ENCODE results near the gene RAX2.

RAX2 gene

DNA sequence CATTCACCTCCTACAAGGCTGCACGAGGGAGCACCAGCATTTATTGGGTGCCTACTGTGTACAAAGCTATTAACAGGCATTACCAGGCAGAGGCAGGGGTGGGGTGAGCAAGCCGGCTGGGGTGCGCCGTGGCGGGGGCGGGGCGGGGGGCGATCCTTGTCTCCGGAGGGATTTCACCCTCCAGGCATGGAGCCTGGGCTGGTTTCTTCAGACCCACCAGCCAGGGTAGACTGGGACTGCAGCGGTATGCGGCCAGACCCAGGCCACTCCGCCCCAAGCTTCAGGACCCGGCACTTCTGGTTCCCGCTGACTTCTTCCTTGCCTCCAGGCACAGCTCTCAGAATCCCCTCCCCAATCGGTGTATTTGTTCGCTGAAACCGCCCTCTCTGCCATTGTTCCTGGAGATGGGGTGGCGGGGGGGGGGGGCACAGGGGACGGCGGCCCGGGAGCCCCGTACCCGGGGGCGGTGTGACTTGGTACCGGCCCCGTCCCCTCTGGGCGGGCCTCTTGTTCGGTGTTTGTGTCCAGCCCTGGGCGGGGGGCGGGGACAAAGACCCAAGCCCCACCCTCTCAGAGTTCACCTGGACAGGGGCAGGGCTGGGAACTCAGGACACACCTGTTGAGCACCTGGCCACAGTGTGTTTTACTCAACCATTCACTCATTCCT lies 49.5 kb downstream of the RAX2 start:
- DNase-seq = peak; percentile 18 to 80 (median 69)

- peak in 1 of 3 experiments; percentile 44 for DNase-seq
Observed at GRCh38 chr19:3721887-3722442, 50.1 kb downstream of the RAX2 start.

DNA sequence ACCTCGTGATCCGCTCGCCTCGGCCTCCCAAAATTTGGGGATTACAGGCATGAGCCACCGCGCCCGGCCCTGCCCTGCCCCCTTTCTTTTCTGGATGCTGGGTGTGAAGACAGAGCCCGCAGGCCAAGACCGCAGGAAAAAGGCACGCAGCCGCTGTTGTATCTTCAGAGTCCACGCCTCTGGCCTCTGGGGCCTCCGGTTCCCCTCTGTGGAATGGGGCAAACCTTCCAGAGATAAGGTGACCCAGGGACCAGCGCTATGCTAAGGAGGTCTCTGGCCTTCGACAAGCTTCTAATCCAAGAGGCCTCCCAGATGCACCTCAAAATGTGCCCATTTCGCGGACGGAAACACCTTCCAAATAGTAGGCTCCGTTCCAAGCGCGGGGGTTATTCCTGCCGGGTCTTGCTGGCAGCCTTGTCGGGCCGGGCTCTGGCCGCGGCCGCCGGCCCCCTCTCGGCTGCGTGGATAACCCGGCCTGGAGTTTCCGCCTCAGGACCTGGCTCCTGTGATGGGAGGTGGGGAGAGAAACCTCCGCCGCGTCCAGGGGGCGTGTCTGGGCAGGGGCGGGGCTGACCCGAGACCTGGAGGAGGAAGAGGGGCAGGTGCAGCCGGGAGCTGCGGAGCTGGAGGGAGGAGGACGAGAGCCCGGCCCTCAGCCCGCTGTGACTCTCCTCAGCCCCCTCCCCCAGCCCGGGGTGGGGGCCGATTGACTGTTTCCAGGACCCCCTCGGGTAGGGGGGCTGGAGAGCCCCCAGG lies 50.7 kb downstream of the RAX2 start:
- DNase-seq = peak; percentile 93 to 97 (median 94)

- no peak for DNase-seq
Observed at GRCh38 chr19:3720349-3720917, 51.6 kb downstream of the RAX2 start.

- DNase-seq = no peak
Observed at GRCh38 chr19:3719868-3720267, 52.2 kb downstream of the RAX2 start.

All from NCI-H1417 (cell line).